ENCODE data around the gene ESM1.

GRCh38 chr5:54946306-54946819 is 39.0 kb downstream of the ESM1 start:
- TF ChIP-seq CTCF (IDR thresholded peaks at IDR 0.05; ENCODE audit: extremely low read depth in 1 of 2, insufficient read depth in 1 of 2, low read depth in 1 of 2, low read length in 2 of 2) (no peak), JUN (IDR thresholded peaks at IDR 0.05; ENCODE audit: borderline replicate concordance, insufficient read depth, insufficient read length, low read depth) (no peak), POLR2A (IDR thresholded peaks at IDR 0.05; ENCODE audit: low read depth, low read length) (no peak), MAX (IDR thresholded peaks at IDR 0.05; ENCODE audit: insufficient read depth, insufficient read length) (no peak), POLR2AphosphoS5 (IDR thresholded peaks at IDR 0.05; ENCODE audit: insufficient read depth, low read depth, low read length) (no peak), EZH2 (IDR thresholded peaks at IDR 0.05; ENCODE audit: borderline replicate concordance, low read depth, low read length, severe bottlenecking) (no peak), MYC (IDR thresholded peaks at IDR 0.05; ENCODE audit: low read depth, low read length) (no peak), FOS (IDR thresholded peaks at IDR 0.05; ENCODE audit: borderline replicate concordance, insufficient read depth, low read length) (no peak), GATA2 (IDR thresholded peaks at IDR 0.05; ENCODE audit: insufficient read depth, insufficient read length, low read depth, low read length) (no peak)
